Transverse colon (tissue), 4 donors: Measurements from ENCODE around the gene MAP4K1. TPM values are rescaled to one million over a fixed set of nuclear protein-coding genes. Genes with fewer than 3 reads are reported as not detected.
"Not testable (repeated sequence)": the region's sequence is repeated elsewhere in the genome, so short reads cannot be mapped to it uniquely, and the experiment has no call there.

Experiments used
- DNase-seq: peaks from one replicate; pipeline ENCODE4 v3.0.0-alpha.2; 2019
- H3K27ac ChIP-seq, 4 donors: fragments of 200-600 bp; sonication (generic); 2 replicates each; pipeline ENCODE4 v1.5.1; 2016 to 2018; ENCODE audit warnings: inconsistent platforms in 4 of 4
- H3K27me3 ChIP-seq: fragments of 200-600 bp; sonication (generic); 2 replicates; pipeline ENCODE4 v1.5.1; 2017; ENCODE audit warnings: inconsistent platforms
- H3K36me3 ChIP-seq, 4 donors: fragments of 200-600 bp; sonication (generic); 2 replicates each; pipeline ENCODE4 v1.5.1; 2017 to 2019; ENCODE audit warnings: inconsistent platforms in 4 of 4
- H3K4me1 ChIP-seq, 4 donors: fragments of 200-600 bp; sonication (generic); 2 replicates each; pipeline ENCODE4 v1.5.1; 2017 to 2020; ENCODE audit warnings: inconsistent platforms in 4 of 4
- H3K4me3 ChIP-seq, 4 donors: fragments of 200-600 bp; sonication (generic); 1 replicate in 1 of 4; 2 replicates in 3 of 4; pipeline versions ENCODE4 v1.5.1 to v1.6.1; 2017 to 2019; ENCODE audit warnings: inconsistent platforms in 4 of 4
- H3K9me3 ChIP-seq, 2 donors: fragments of 200-600 bp; sonication (generic); 2 replicates each; pipeline ENCODE4 v1.5.1; 2017 to 2019; ENCODE audit warnings: inconsistent platforms in 2 of 2
- EP300 ChIP-seq: sonication (generic); formaldehyde crosslinking; IDR thresholded peaks from one replicate; pipeline ENCODE4 v1.6.1; 2017; ENCODE audit warnings: antibody characterized with exemption, low read depth
- POLR2A ChIP-seq: fragments of 450-650 bp; IDR thresholded peaks from one replicate; pipeline ENCODE4 v1.6.1; 2016; ENCODE audit warnings: antibody characterized with exemption, mild to moderate bottlenecking, moderate library complexity
- POLR2AphosphoS5 ChIP-seq, 3 donors: sonication (generic); formaldehyde crosslinking; IDR thresholded peaks; one replicate each; pipeline ENCODE4 v1.6.1; 2016; ENCODE audit warnings: antibody characterized with exemption in 3 of 3
- WGBS, 2 donors: methylation state at CpG; one replicate each; pipeline ENCODE4 v1.1.5; 2018; ENCODE audit warnings: low coverage in 1 of 2; 5-methylcytosine and 5-hydroxymethylcytosine counted together
- in situ Hi-C, 4 donors: fragments of 200-750 bp; cut with MboI; loops; one replicate each; pipeline versions ENCODE4 v1.15.0 to v1.15.1; 2017; ENCODE audit warnings: low sequenced_read_pairs in 3 of 4, low pct_ligation_motif_present in 1 of 4, low pct_unique_long_range_greater_than_20kb in 1 of 4
- intact Hi-C: fragments of 100-400 bp; cut with DNase I; formaldehyde crosslinking; loops from one replicate; pipeline ENCODE4 v1.15.1; 2023; ENCODE audit warnings: low total_unique reads
- total RNA-seq, 4 donors: library from RNA; depleted of rRNA; stranded (reverse); fragments of >200 nt; gene quantifications; one replicate each; pipeline ENCODE4 v1.1.0, GENCODE V29; 2016
- TF ChIP-seq, protein P1 (sequence below), 5 experiments: fragments of 200-600 bp in 3 of 5; fragments of 450-650 bp in 2 of 5; sonication (generic) in 3 of 5; IDR thresholded peaks; 1 replicate in 2 of 5; 2 replicates in 3 of 5; pipeline ENCODE4 v1.5.1; 2016 to 2017; ENCODE audit warnings: antibody characterized with exemption in 5 of 5, inconsistent platforms in 3 of 5, mild to moderate bottlenecking in 2 of 5, moderate library complexity in 1 of 5

The MAP4K1 gene
- total RNA-seq, 4 donors from 2014 or later = 4.0 to 49.0 (median 11.1) TPM; not detected in 1

DNA sequence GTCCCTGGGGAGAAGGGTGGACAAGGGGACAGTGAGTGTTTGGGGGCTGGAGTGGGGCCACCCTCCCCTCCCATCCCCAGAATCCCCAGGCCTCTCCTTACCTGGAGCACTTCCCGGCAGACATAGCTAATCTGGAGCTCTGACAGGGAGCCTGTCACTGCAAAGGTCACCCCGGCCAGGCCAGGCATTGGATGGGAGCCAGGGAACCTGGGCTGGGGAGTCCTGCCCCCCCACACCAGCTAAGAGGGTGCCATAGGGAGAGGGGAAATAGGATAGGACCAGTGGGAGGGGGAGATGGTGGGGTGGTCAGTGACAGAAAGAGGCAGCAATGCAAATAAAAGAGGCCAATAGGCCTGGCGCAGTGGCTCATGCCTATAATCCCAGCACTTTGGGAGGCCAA lies 3.5 kb downstream of the MAP4K1 start:
- no peak overlapping the region for H3K4me3 ChIP-seq
- peaks cover 4 to 9% (median 6%) of the 10 kb centered on the region in 4 donors for H3K4me1 ChIP-seq
- no peak overlapping the region for H3K27ac ChIP-seq
- WGBS, 2 donors = 59% methylated on average over 3 of the region's 3 CpGs; no CpG with 5 or more reads in 1 of the 2 donors
- in situ Hi-C loops = loop anchor here in 2 of 4 donors (10.0 to 25.0 kb wide), 2 partner anchors 69 to 202 kb away; partner anchors contain the start of gene FAM98C (in 1 of the 2)
- no peak for DNase-seq
- H3K36me3 ChIP-seq = no peaks in the 10 kb centered on the region
- intact Hi-C loops = no loop called here
- no peaks in the 10 kb centered on the region for H3K9me3 ChIP-seq
- TF ChIP-seq EP300 = no peak
- no peak for TF ChIP-seq POLR2AphosphoS5 (IDR thresholded peaks at IDR 0.05)
- TF ChIP-seq, protein P1, sequence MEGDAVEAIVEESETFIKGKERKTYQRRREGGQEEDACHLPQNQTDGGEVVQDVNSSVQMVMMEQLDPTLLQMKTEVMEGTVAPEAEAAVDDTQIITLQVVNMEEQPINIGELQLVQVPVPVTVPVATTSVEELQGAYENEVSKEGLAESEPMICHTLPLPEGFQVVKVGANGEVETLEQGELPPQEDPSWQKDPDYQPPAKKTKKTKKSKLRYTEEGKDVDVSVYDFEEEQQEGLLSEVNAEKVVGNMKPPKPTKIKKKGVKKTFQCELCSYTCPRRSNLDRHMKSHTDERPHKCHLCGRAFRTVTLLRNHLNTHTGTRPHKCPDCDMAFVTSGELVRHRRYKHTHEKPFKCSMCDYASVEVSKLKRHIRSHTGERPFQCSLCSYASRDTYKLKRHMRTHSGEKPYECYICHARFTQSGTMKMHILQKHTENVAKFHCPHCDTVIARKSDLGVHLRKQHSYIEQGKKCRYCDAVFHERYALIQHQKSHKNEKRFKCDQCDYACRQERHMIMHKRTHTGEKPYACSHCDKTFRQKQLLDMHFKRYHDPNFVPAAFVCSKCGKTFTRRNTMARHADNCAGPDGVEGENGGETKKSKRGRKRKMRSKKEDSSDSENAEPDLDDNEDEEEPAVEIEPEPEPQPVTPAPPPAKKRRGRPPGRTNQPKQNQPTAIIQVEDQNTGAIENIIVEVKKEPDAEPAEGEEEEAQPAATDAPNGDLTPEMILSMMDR (IDR thresholded peaks at IDR 0.05) = no peak
- no peak for TF ChIP-seq POLR2A
- no peaks in the 10 kb centered on the region for H3K27me3 ChIP-seq

DNA sequence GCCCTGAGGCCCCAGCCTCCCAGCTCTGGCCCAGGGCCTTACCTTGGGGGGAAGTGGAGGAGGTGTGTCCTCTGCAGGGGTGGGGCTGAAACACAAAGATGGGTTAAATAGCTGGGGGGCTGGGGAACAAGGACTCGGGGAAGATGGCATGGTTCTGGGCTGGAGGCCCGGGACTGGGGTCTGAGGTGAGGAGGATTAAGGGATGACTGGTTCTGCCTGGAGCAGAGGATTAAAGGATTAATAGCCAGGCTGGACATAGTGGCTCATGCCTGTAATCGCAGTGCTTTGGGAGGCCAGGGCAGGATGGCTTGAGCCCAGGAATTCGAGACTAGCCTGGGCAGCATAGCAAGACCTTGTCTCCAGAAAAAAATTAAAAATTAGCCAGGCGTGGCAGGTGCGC lies 11.6 kb downstream of the MAP4K1 start:
- Histone ChIP-seq H3K36me3 (no peaks in the 10 kb centered on the region), H3K27me3 (no peaks in the 10 kb centered on the region), H3K4me3 (no peak overlapping the region), H3K4me1 (no peaks in the 10 kb centered on the region), H3K27ac (no peak overlapping the region), H3K9me3 (no peaks in the 10 kb centered on the region)
- intact Hi-C loops = no loop called here
- TF ChIP-seq EP300 (no peak), POLR2A (no peak), POLR2AphosphoS5 (IDR thresholded peaks at IDR 0.05) (no peak)
- TF ChIP-seq, protein P1 (IDR thresholded peaks at IDR 0.05) = no peak
- DNase-seq = no peak
- 80 to 83% methylated on average over 1 to 6 of the region's 6 CpGs for WGBS, 2 donors
- in situ Hi-C loops = loop anchor here in 1 of 4 donors (25.0 kb wide), 1 partner anchor 194 kb away; the partner anchor contains the start of gene FAM98C

DNA sequence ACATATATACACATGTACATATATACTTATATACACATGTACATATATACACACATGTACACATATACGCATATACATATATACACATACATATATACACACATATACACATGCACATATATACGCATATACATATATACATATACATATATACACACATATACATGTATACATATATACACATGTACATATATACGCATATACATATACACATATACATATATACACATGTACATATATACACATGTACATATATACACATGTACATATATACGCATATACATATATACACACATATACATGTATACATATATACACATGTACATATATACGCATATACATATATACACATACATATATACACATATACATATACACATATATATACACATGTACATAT lies 14.9 kb downstream of the MAP4K1 start:
- H3K4me1 ChIP-seq, H3K4me3 ChIP-seq, intact Hi-C loops, H3K27ac ChIP-seq, H3K27me3 ChIP-seq, H3K9me3 ChIP-seq, DNase-seq, H3K36me3 ChIP-seq: not testable (repeated sequence)
- WGBS, 2 donors = 93 to 94% methylated on average over 5 of the region's 5 CpGs
- in situ Hi-C loops = loop anchor here in 1 of 4 donors (25.0 kb wide), 1 partner anchor 191 kb away; the partner anchor contains the start of gene FAM98C

DNA sequence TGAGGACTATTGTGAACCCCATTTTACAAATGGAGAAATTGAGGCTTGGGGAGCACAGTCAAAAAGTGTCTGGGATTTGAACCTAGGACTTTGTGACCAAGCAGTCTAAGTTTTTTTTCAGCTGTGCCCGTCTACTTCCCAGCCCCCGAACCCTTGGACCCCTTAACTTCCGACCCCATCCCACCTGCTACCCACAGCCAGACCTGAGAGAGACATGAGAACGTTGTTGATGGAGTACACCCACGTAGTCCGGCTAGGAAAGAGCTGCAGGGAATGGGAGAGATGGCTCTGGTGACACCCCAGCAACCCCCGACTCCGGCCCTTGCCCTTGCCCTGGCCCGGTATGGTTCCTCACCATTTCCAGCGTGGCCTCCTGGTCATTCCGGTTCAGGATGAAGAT lies 18.0 kb downstream of the MAP4K1 start:
- Histone ChIP-seq H3K36me3 (no peaks in the 10 kb centered on the region), H3K27me3 (no peaks in the 10 kb centered on the region), H3K4me1 (peaks cover 3 to 8% (median 6%) of the 10 kb centered on the region in 4 donors), H3K4me3 (no peak overlapping the region), H3K9me3 (no peaks in the 10 kb centered on the region), H3K27ac (no peak overlapping the region)
- TF ChIP-seq POLR2A (no peak), POLR2AphosphoS5 (IDR thresholded peaks at IDR 0.05) (no peak), EP300 (no peak)
- TF ChIP-seq, protein P1 (IDR thresholded peaks at IDR 0.05) = no peak
- 67 to 91% methylated on average over 3 to 11 of the region's 11 CpGs for WGBS, 2 donors
- intact Hi-C loops = loop anchor here (5.0 kb wide), 1 partner anchor 142 kb away; no protein-coding TSS in a partner anchor
- in situ Hi-C loops = loop anchor here in 2 of 4 donors (25.0 kb wide), 2 partner anchors 187 to 613 kb away; partner anchors contain the start of genes FAM98C (in 1 of the 2) and SYCN (in 1 of the 2)
- no peak for DNase-seq
